SK-N-MC (cell line): Measurements from ENCODE around the gene FNIP2.

ENCODE experiments used
- EZH2 ChIP-seq: fragments of 200-600 bp; sonication (generic); IDR thresholded peaks from one replicate; pipeline ENCODE4 v1.6.1; 2017; ENCODE audit warnings: antibody characterized with exemption
- POLR2AphosphoS5 ChIP-seq: IDR thresholded peaks from 2 replicates; pipeline ENCODE4 v1.6.1; 2012; ENCODE audit warnings: mild to moderate bottlenecking, low read depth, low read length, borderline replicate concordance

GRCh38 chr4:158729716-158730559, 38.9 kb upstream of the FNIP2 start:
- TF ChIP-seq EZH2 (no peak), POLR2AphosphoS5 (no peak)
